K562 (cell line): Measurements from ENCODE around the gene TARS1. TPM values are rescaled to one million over a fixed set of nuclear protein-coding genes. Genes with fewer than 3 reads are reported as not detected.
A peak's percentile ranks its signal among the peaks of the same experiment; 100 is the strongest.

ENCODE experiments used
- ARHGAP35 ChIP-seq: fragments of 450-650 bp; IDR thresholded peaks from 2 replicates; pipeline ENCODE4 v1.6.1; 2018; ENCODE audit not compliant: partially characterized antibody
- ARID3B ChIP-seq: fragments of 250-450 bp; sonication (Bioruptor Pico); IDR thresholded peaks from 2 replicates; pipeline ENCODE4 v1.4.0; 2020; ENCODE audit warnings: borderline replicate concordance
- BRD4 ChIP-seq: fragments of 200-600 bp; sonication (generic); IDR thresholded peaks from 2 replicates; pipeline ENCODE4 v1.6.1; 2017; ENCODE audit warnings: inconsistent platforms
- C11orf30 ChIP-seq: fragments of 450-650 bp; IDR thresholded peaks from 2 replicates; pipeline ENCODE4 v1.6.1; 2016; ENCODE audit warnings: low read depth, mild to moderate bottlenecking
- CREB3L1 ChIP-seq: fragments of 450-650 bp; IDR thresholded peaks from 2 replicates; pipeline ENCODE4 v1.6.1; 2014; ENCODE audit warnings: low read depth, mild to moderate bottlenecking, moderate library complexity, borderline replicate concordance
- CSDE1 ChIP-seq, 2 experiments: fragments of 450-650 bp; IDR thresholded peaks; 2 replicates each; pipeline ENCODE4 v1.6.1; 2016; ENCODE audit warnings: mild to moderate bottlenecking in 1 of 2
- ELF1 ChIP-seq: fragments of 200-800 bp; sonication (Bioruptor generic); IDR thresholded peaks from 2 replicates; pipeline ENCODE4 v1.6.1; 2016; ENCODE audit warnings: missing genetic modification characterization, missing compliant biosample characterization
- ESRRA ChIP-seq: fragments of 450-650 bp; IDR thresholded peaks from 2 replicates; pipeline ENCODE4 v1.6.1; 2014; ENCODE audit warnings: low read depth, mild to moderate bottlenecking, moderate library complexity, borderline replicate concordance
- GTF2B ChIP-seq: IDR thresholded peaks from 2 replicates; pipeline ENCODE4 v1.6.1; 2011; ENCODE audit not compliant: insufficient read length; ENCODE audit errors: extremely low read depth
- GTF2F1 ChIP-seq: IDR thresholded peaks from 2 replicates; pipeline ENCODE4 v1.6.1; 2011; ENCODE audit warnings: low read depth, low read length, improper control_type of control experiment
- HCFC1 ChIP-seq: IDR thresholded peaks from 2 replicates; pipeline ENCODE4 v1.6.1; 2012; ENCODE audit warnings: low read depth, low read length, improper control_type of control experiment
- HDAC2 ChIP-seq: fragments of 450-650 bp; IDR thresholded peaks from 2 replicates; pipeline ENCODE4 v1.6.1; 2016; ENCODE audit warnings: mild to moderate bottlenecking
- HNRNPLL ChIP-seq: fragments of 200-400 bp; formaldehyde crosslinking; IDR thresholded peaks from 2 replicates; pipeline ENCODE4 v1.6.1; 2017; ENCODE audit warnings: low read length, low read depth, mild to moderate bottlenecking; ENCODE audit not compliant: poor library complexity, severe bottlenecking
- L3MBTL2 ChIP-seq: fragments of 450-650 bp; IDR thresholded peaks from 2 replicates; pipeline ENCODE4 v1.6.1; 2016; ENCODE audit warnings: mild to moderate bottlenecking, moderate library complexity
- MEF2A ChIP-seq: IDR thresholded peaks from 2 replicates; pipeline ENCODE4 v1.6.1; 2011; ENCODE audit warnings: low read depth, mild to moderate bottlenecking, low read length, moderate library complexity; ENCODE audit not compliant: control insufficient read depth
- MXD1 ChIP-seq: fragments of 250-450 bp; sonication (Bioruptor Pico); IDR thresholded peaks from 2 replicates; pipeline ENCODE4 v1.8.0; 2021; ENCODE audit warnings: borderline replicate concordance, mild to moderate bottlenecking, moderate library complexity; ENCODE audit not compliant: poor library complexity, severe bottlenecking
- NCOA1 ChIP-seq: fragments of 450-650 bp; IDR thresholded peaks from 2 replicates; pipeline ENCODE4 v1.6.1; 2016; ENCODE audit warnings: low read depth
- NFATC3 ChIP-seq: fragments of 450-650 bp; IDR thresholded peaks from 2 replicates; pipeline ENCODE4 v1.6.1; 2017; ENCODE audit warnings: mild to moderate bottlenecking
- PHTF2 ChIP-seq: fragments of 250-450 bp; sonication (Bioruptor Pico); IDR thresholded peaks from 2 replicates; pipeline ENCODE4 v1.5.0; 2021; ENCODE audit warnings: mild to moderate bottlenecking
- SETDB1 ChIP-seq: IDR thresholded peaks from one replicate; pipeline ENCODE4 v1.6.1; 2012; ENCODE audit warnings: low read length, control low read depth, inconsistent platforms
- SNRNP70 ChIP-seq: fragments of 200-400 bp; formaldehyde crosslinking; optimal IDR thresholded peaks from 2 replicates; pipeline ENCODE3; 2017; ENCODE audit warnings: low read depth, low read length
- SPI1 ChIP-seq: IDR thresholded peaks from 2 replicates; pipeline ENCODE4 v1.6.1; 2011; ENCODE audit warnings: low read depth, low read length, control low read depth, borderline replicate concordance
- STAT5B ChIP-seq: fragments of 250-450 bp; sonication (Bioruptor Pico); IDR thresholded peaks from 2 replicates; pipeline ENCODE4 v1.8.0; 2021; ENCODE audit warnings: mild to moderate bottlenecking, inconsistent platforms
- U2AF1 ChIP-seq: fragments of 200-400 bp; formaldehyde crosslinking; optimal IDR thresholded peaks from 2 replicates; pipeline ENCODE3; 2017; ENCODE audit warnings: mild to moderate bottlenecking, low read depth, low read length, moderate library complexity
- polyA plus RNA-seq, 8 experiments: library from polyadenylated mRNA; depleted of rRNA in 4 of 8; stranded (reverse) in 5 of 8; unstranded in 3 of 8; fragments of >200 nt; fragmentation: Nextera tagmentation in 2 of 8; fragmentation: Illumina TruSeq in 1 of 8; extraction: Ambion mirVana in 2 of 8; extraction: Trizol in 1 of 8; gene quantifications; 2 replicates each; pipeline versions ENCODE4 v1.2.1 to v1.2.3, GENCODE V29; 2011 to 2014; ENCODE audit warnings: inconsistent platforms in 1 of 8, missing spikeins in 1 of 8
- total RNA-seq, 7 experiments: library from RNA; depleted of rRNA in 6 of 7; stranded (reverse); fragments of >200 nt in 6 of 7; fragmentation: Illumina TruSeq in 2 of 7; extraction: Trizol in 2 of 7; gene quantifications; 2 replicates each; pipeline versions ENCODE4 v1.2.1 to v1.2.3, GENCODE V29; 2011 to 2021; ENCODE audit warnings: low replicate concordance in 1 of 7

Gene TARS1
- total and polyA plus RNA-seq, 9 of the 15 experiments (the other 6 are each of a cell fraction or from before 2014, with no cell fraction given): 263 to 518 (median 439) TPM

GRCh38 chr5:33440482-33441240 lies at the start of gene TARS1 (continued):
- peak; percentile 40; the same call in 1 of the 2 replicates for TF ChIP-seq L3MBTL2
- TF ChIP-seq CREB3L1: peak; percentile 77; the same call in 1 of the 2 replicates
- TF ChIP-seq SETDB1: no peak
- TF ChIP-seq C11orf30: peak; percentile 55
- peak; percentile 93 for TF ChIP-seq ELF1
- TF ChIP-seq HNRNPLL: peak; percentile 90
- peak; percentile 95 for TF ChIP-seq ESRRA
- TF ChIP-seq U2AF1: no peak
- TF ChIP-seq BRD4: peak; percentile 54; the same call in 1 of the 2 replicates
- TF ChIP-seq GTF2F1: peak; percentile 59; the same call in 1 of the 2 replicates
- TF ChIP-seq CSDE1 (IDR thresholded peaks at IDR 0.05): no peak
- no peak for TF ChIP-seq STAT5B
- peak; percentile 57; the same call in 1 of the 2 replicates for TF ChIP-seq HDAC2
- 0 out of 2 replicates have a peak, but pooled peaks have one; percentile 1 for TF ChIP-seq SPI1
- no peak for TF ChIP-seq MEF2A
- TF ChIP-seq PHTF2 (CRISPR knock-in tag): no peak
- TF ChIP-seq ARHGAP35: no peak
- TF ChIP-seq SNRNP70: no peak
- TF ChIP-seq NCOA1: peak; percentile 76; the same call in 1 of the 2 replicates
- TF ChIP-seq ARID3B (CRISPR knock-in tag): no peak
- peak; percentile 48 for TF ChIP-seq GTF2B
- TF ChIP-seq MXD1 (CRISPR knock-in tag): no peak
- TF ChIP-seq HCFC1: peak; percentile 63
- TF ChIP-seq NFATC3: no peak
